PC-3 (cell line): Measurements from ENCODE around the gene WAC. TPM values are rescaled to one million over a fixed set of nuclear protein-coding genes. Genes with fewer than 3 reads are reported as not detected.

ENCODE experiments used
- ATAC-seq: fragments of 200-7000 bp; cut with Tn5 transposase; 2 replicates; pipeline ENCODE4 v1.9.1; 2020; ENCODE audit warnings: mild to moderate bottlenecking, moderate library complexity
- BruUV-seq: library from RNA; stranded (reverse); fragments of 400-500 nt; replicated peaks from 2 replicates; lab custom pipeline; 2021; lab: Mats Ljungman, UMichigan
- CTCF ChIA-PET: fragments of 300-600 bp; sonication (Branson Sonifier 250); formaldehyde crosslinking; loops from one replicate; lab custom pipeline; 2022; ENCODE audit warnings: antibody characterized with exemption; lab: Charles Lee
- POLR2A ChIA-PET: fragments of 300-600 bp; sonication (Branson Sonifier 250); formaldehyde crosslinking; loops from one replicate; lab custom pipeline; 2022; ENCODE audit warnings: antibody characterized with exemption; ENCODE audit not compliant: unreplicated experiment; lab: Charles Lee
- DNase-seq: peaks from one replicate; pipeline ENCODE4 v3.0.0-alpha.2; 2015
- H2AFZ ChIP-seq: fragments of 300-600 bp; sonication (generic); 2 replicates; pipeline ENCODE4 v1.6.0; 2016; ENCODE audit warnings: antibody characterized with exemption, low read length
- H3F3A ChIP-seq: fragments of 300-600 bp; sonication (generic); one replicate; pipeline ENCODE4 v1.6.0; 2017; ENCODE audit warnings: antibody characterized with exemption, low read length, control low read depth, mild to moderate bottlenecking; ENCODE audit not compliant: unreplicated experiment
- H3K27ac ChIP-seq: fragments of 300-600 bp; sonication (generic); 2 replicates; pipeline ENCODE4 v1.5.1; 2016; ENCODE audit warnings: mild to moderate bottlenecking, low read length
- H3K27me3 ChIP-seq: fragments of 300-600 bp; sonication (generic); 2 replicates; pipeline ENCODE4 v1.6.1; 2016; ENCODE audit warnings: low read length, mixed read lengths
- H3K36me3 ChIP-seq: fragments of 300-600 bp; sonication (generic); 2 replicates; pipeline ENCODE4 v1.6.1; 2016; ENCODE audit warnings: low read depth, mixed run types, low read length, mixed read lengths
- H3K4me1 ChIP-seq: fragments of 300-600 bp; sonication (generic); 2 replicates; pipeline ENCODE4 v1.5.1; 2016; ENCODE audit warnings: low read length; ENCODE audit not compliant: insufficient read depth
- H3K4me2 ChIP-seq: fragments of 300-600 bp; sonication (generic); 2 replicates; pipeline ENCODE4 v1.6.0; 2016; ENCODE audit warnings: low read length
- H3K4me3 ChIP-seq: fragments of 300-600 bp; sonication (generic); 2 replicates; pipeline ENCODE4 v1.5.1; 2016; ENCODE audit warnings: mild to moderate bottlenecking, low read length, mixed read lengths
- H3K79me2 ChIP-seq: fragments of 300-600 bp; sonication (generic); 2 replicates; pipeline ENCODE4 v1.6.1; 2017; ENCODE audit warnings: low read length, mixed read lengths
- H3K9ac ChIP-seq: fragments of 300-600 bp; sonication (generic); 2 replicates; pipeline ENCODE4 v1.6.0; 2016; ENCODE audit warnings: mild to moderate bottlenecking, low read length
- H3K9me2 ChIP-seq: fragments of 300-600 bp; sonication (generic); replicated peaks from 2 replicates; pipeline ENCODE4 v1.6.1; 2016; ENCODE audit warnings: mixed run types, low read length, mixed read lengths
- H3K9me3 ChIP-seq: fragments of 300-600 bp; sonication (generic); 2 replicates; pipeline ENCODE4 v1.6.1; 2016; ENCODE audit warnings: low read length, mixed read lengths
- H4K20me1 ChIP-seq: fragments of 300-600 bp; sonication (generic); 2 replicates; pipeline ENCODE4 v1.6.1; 2016; ENCODE audit warnings: low read length, mixed read lengths
- EZH2 ChIP-seq: fragments of 300-600 bp; sonication (generic); IDR thresholded peaks from one replicate; pipeline ENCODE4 v1.6.1; 2017; ENCODE audit warnings: antibody characterized with exemption, mild to moderate bottlenecking, low read length; ENCODE audit not compliant: unreplicated experiment
- EZH2phosphoT487 ChIP-seq: fragments of 300-600 bp; sonication (generic); IDR thresholded peaks from 2 replicates; pipeline ENCODE4 v1.6.1; 2018; ENCODE audit warnings: mild to moderate bottlenecking, antibody characterized with exemption, low read length, borderline replicate concordance
- intact Hi-C: fragments of 100-400 bp; cut with micrococcal nuclease; formaldehyde crosslinking; loops from 2 replicates; pipeline ENCODE4 v1.9.0; 2023
- total RNA-seq: library from RNA; depleted of rRNA; stranded (reverse); fragments of >200 nt; gene quantifications from 2 replicates; pipeline ENCODE4 v1.2.3, GENCODE V29; 2014
- TF ChIP-seq, protein P1 (sequence below): fragments of 300-600 bp; sonication (generic); conservative IDR thresholded peaks from 2 replicates; pipeline ENCODE4 v1.5.1; 2017; ENCODE audit warnings: antibody characterized with exemption, low read depth, mild to moderate bottlenecking, low read length

WAC gene
- total RNA-seq, 1 experiment from 2014 or later, result 49.2 TPM

DNA sequence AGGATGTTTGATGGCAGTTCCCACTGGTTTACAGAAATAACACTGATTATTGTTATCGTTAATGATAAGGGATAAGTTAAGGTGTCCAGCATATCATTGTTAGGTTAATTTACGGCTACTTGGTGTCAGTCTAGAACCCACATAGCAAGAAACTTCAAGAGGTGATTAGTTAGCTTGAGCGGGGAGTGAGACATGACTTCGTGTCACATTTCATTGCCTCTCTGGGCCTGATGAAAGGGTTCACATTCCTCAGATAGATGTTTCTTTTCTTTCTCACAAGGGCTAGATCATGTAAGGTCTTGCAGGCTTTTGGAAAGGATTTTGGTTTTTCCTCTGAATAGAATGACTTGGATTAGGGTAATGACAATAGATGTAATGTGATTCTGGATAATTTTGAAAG is 26.7 kb downstream of the WAC start:
- intact Hi-C loops, result no loop called here
- DNase-seq (no peak), ATAC-seq (no peak)
- CTCF ChIA-PET, result no interaction called here
- no TSS peak for BruUV-seq
- Histone ChIP-seq H3K9me3 (no peaks in the 10 kb centered on the region), H3F3A (no peaks in the 10 kb centered on the region), H3K4me1 (peaks cover 6% of the 10 kb centered on the region; the same call in 1 of the 2 replicates), H3K9ac (no peak overlapping the region), H3K36me3 (peaks cover 36% of the 10 kb centered on the region), H2AFZ (no peak overlapping the region), H3K4me2 (no peak overlapping the region), H4K20me1 (0 out of 2 replicates have a peak, but pooled peaks cover 18% of the 10 kb centered on the region), H3K9me2 (no peaks in the 10 kb centered on the region), H3K79me2 (peaks cover 99% of the 10 kb centered on the region), H3K27ac (no peak overlapping the region), H3K4me3 (no peak overlapping the region), H3K27me3 (no peaks in the 10 kb centered on the region)
- POLR2A ChIA-PET, result no interaction called here
- TF ChIP-seq, protein P1, sequence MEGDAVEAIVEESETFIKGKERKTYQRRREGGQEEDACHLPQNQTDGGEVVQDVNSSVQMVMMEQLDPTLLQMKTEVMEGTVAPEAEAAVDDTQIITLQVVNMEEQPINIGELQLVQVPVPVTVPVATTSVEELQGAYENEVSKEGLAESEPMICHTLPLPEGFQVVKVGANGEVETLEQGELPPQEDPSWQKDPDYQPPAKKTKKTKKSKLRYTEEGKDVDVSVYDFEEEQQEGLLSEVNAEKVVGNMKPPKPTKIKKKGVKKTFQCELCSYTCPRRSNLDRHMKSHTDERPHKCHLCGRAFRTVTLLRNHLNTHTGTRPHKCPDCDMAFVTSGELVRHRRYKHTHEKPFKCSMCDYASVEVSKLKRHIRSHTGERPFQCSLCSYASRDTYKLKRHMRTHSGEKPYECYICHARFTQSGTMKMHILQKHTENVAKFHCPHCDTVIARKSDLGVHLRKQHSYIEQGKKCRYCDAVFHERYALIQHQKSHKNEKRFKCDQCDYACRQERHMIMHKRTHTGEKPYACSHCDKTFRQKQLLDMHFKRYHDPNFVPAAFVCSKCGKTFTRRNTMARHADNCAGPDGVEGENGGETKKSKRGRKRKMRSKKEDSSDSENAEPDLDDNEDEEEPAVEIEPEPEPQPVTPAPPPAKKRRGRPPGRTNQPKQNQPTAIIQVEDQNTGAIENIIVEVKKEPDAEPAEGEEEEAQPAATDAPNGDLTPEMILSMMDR, result no peak
- TF ChIP-seq EZH2 (no peak), EZH2phosphoT487 (no peak)

DNA sequence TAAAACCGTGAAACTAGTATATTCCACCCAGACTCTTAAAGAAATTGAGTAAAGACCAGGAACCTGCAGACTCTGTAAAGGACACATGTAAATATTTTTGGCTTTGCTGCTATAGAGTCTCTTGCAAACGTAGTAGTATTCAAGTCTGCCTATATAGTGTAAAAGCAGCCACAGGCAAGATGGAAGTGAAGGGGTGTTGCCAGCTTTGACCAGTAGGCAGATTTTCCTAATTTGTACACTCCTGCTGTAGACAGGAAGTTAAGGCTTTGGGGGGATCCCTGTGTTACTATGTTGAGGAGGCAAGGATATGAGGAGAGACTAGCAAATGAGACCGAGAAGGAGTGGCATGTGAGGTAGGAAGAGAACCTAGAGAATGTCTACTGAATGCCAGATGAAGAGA is 27.7 kb downstream of the WAC start:
- Histone ChIP-seq H3K9ac (no peak overlapping the region), H3K4me3 (no peak overlapping the region), H4K20me1 (0 out of 2 replicates have a peak, but pooled peaks cover 19% of the 10 kb centered on the region), H3K9me3 (no peaks in the 10 kb centered on the region), H3K4me2 (no peak overlapping the region), H3F3A (no peaks in the 10 kb centered on the region), H3K4me1 (peaks cover 6% of the 10 kb centered on the region; the same call in 1 of the 2 replicates), H2AFZ (no peak overlapping the region), H3K9me2 (no peaks in the 10 kb centered on the region), H3K27ac (no peak overlapping the region), H3K79me2 (peaks cover 99% of the 10 kb centered on the region), H3K36me3 (peaks cover 32% of the 10 kb centered on the region; the same call in 1 of the 2 replicates), H3K27me3 (no peaks in the 10 kb centered on the region)
- ChIA-PET CTCF (no interaction called here), POLR2A (no interaction called here)
- no peak for TF ChIP-seq EZH2
- TF ChIP-seq EZH2phosphoT487, result no peak
- TF ChIP-seq, protein P1, result no peak
- BruUV-seq, result no TSS peak
- no peak for ATAC-seq
- DNase-seq, result no peak
- intact Hi-C loops, result no loop called here

DNA sequence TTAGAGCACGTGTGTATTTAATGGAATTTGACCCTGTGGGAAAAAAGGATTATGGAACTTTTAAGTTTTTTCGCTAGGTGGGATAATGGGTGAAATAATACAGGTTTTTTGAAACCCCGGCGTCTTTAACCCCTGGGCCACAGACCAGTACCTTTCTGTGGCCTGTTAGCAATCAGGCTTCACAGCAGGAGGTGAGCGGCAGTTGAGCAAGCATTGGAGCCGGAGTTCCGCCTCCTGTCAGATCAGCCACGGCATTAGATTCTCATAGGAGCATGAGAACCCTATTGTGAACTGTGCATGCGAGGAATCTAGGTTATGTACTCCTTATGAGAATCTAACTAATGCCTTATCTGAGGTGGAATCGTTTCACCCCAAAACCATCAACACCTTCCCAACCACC is 28.6 kb downstream of the WAC start:
- POLR2A ChIA-PET, result no interaction called here
- CTCF ChIA-PET, result no interaction called here
- peaks cover 25% of the 10 kb centered on the region; the same call in 1 of the 2 replicates for H4K20me1 ChIP-seq
- H3K4me2 ChIP-seq, result no peak overlapping the region
- no peaks in the 10 kb centered on the region for H3F3A ChIP-seq
- DNase-seq (no peak), ATAC-seq (no peak)
- H3K4me3 ChIP-seq, result no peak overlapping the region
- intact Hi-C loops, result no loop called here
- H3K9ac ChIP-seq, result no peak overlapping the region
- H3K79me2 ChIP-seq, result peaks cover 99% of the 10 kb centered on the region
- BruUV-seq, result no TSS peak
- no peak overlapping the region for H3K27ac ChIP-seq
- H3K9me2 ChIP-seq, result no peaks in the 10 kb centered on the region
- no peak overlapping the region for H2AFZ ChIP-seq
- H3K36me3 ChIP-seq, result peaks cover 28% of the 10 kb centered on the region; the same call in 1 of the 2 replicates
- no peaks in the 10 kb centered on the region for H3K27me3 ChIP-seq
- H3K9me3 ChIP-seq, result no peaks in the 10 kb centered on the region
- TF ChIP-seq EZH2, result no peak
- no peak for TF ChIP-seq EZH2phosphoT487
- TF ChIP-seq, protein P1, result no peak
- peaks cover 6% of the 10 kb centered on the region; the same call in 1 of the 2 replicates for H3K4me1 ChIP-seq
